Left forelimb (tissue), 1 donor: ENCODE results near the gene HOXB7.

Experiments
- DNase-seq: peaks from one replicate; pipeline ENCODE4 v3.0.0-alpha.2; 2018; ENCODE audit warnings: low spot score

HOXB7 gene

GRCh38 chr17:48579471-48579759 lies 31.4 kb downstream of the HOXB7 start:
- no peak for DNase-seq

GRCh38 chr17:48578616-48579470 lies 32.0 kb downstream of the HOXB7 start:
- no peak for DNase-seq

GRCh38 chr17:48577946-48578615 lies 32.7 kb downstream of the HOXB7 start, which contains the start of gene HOXB4:
Gene HOXB4 (minus strand): TSS chr17:48578350. CDS start chr17:48578319, 31 bp downstream.
- DNase-seq, result no peak

- DNase-seq, result no peak
Measured at GRCh38 chr17:48577330-48577945, 33.4 kb downstream of the HOXB7 start.

- DNase-seq, result no peak
Measured at GRCh38 chr17:48576479-48577309, 34.1 kb downstream of the HOXB7 start.

- no peak for DNase-seq
Measured at GRCh38 chr17:48575673-48576478, 34.9 kb downstream of the HOXB7 start.

- DNase-seq, result no peak
Measured at GRCh38 chr17:48575066-48575582, 35.7 kb downstream of the HOXB7 start.

GRCh38 chr17:48574505-48575065 lies 36.2 kb downstream of the HOXB7 start:
- DNase-seq, result no peak

- DNase-seq, result no peak
Measured at GRCh38 chr17:48571826-48572417, 38.9 kb downstream of the HOXB7 start.

GRCh38 chr17:48571024-48571818 lies 39.6 kb downstream of the HOXB7 start:
- no peak for DNase-seq

GRCh38 chr17:48570325-48571023 lies 40.3 kb downstream of the HOXB7 start:
- no peak for DNase-seq

GRCh38 chr17:48569674-48570324 lies 41.0 kb downstream of the HOXB7 start:
- no peak for DNase-seq

GRCh38 chr17:48569240-48569582 lies 41.6 kb downstream of the HOXB7 start:
- DNase-seq, result no peak

GRCh38 chr17:48568499-48569239 lies 42.1 kb downstream of the HOXB7 start:
- DNase-seq, result no peak

GRCh38 chr17:48567646-48568354 lies 43.0 kb downstream of the HOXB7 start:
- no peak for DNase-seq

GRCh38 chr17:48567209-48567608 lies 43.6 kb downstream of the HOXB7 start:
- no peak for DNase-seq

GRCh38 chr17:48566717-48567116 lies 44.1 kb downstream of the HOXB7 start:
- no peak for DNase-seq
